Peyer's patch (tissue), 4 donors: ENCODE results near the gene FUS.
A peak's percentile ranks its signal among the peaks of the same experiment; 100 is the strongest.

Experiments
- POLR2A ChIP-seq, 2 donors: fragments of 450-650 bp; IDR thresholded peaks; one replicate each; pipeline ENCODE4 v1.5.1; 2017; ENCODE audit warnings: antibody characterized with exemption in 2 of 2, mild to moderate bottlenecking in 2 of 2, moderate library complexity in 2 of 2
- TF ChIP-seq, protein P1 (sequence below), 6 experiments: fragments of 450-650 bp in 4 of 6; fragments of 200-600 bp in 2 of 6; sonication (generic) in 1 of 6; IDR thresholded peaks; one replicate each; pipeline ENCODE4 v1.5.1; 2017 to 2019; ENCODE audit warnings: antibody characterized with exemption in 6 of 6, mild to moderate bottlenecking in 3 of 6, moderate library complexity in 1 of 6

- peak; percentile 9 to 68 for TF ChIP-seq POLR2A (IDR thresholded peaks at IDR 0.05)
- TF ChIP-seq, protein P1, sequence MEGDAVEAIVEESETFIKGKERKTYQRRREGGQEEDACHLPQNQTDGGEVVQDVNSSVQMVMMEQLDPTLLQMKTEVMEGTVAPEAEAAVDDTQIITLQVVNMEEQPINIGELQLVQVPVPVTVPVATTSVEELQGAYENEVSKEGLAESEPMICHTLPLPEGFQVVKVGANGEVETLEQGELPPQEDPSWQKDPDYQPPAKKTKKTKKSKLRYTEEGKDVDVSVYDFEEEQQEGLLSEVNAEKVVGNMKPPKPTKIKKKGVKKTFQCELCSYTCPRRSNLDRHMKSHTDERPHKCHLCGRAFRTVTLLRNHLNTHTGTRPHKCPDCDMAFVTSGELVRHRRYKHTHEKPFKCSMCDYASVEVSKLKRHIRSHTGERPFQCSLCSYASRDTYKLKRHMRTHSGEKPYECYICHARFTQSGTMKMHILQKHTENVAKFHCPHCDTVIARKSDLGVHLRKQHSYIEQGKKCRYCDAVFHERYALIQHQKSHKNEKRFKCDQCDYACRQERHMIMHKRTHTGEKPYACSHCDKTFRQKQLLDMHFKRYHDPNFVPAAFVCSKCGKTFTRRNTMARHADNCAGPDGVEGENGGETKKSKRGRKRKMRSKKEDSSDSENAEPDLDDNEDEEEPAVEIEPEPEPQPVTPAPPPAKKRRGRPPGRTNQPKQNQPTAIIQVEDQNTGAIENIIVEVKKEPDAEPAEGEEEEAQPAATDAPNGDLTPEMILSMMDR (IDR thresholded peaks at IDR 0.05), result peak in 1 of 6 experiments; percentile 2
Observed at GRCh38 chr16:31138621-31139578, 41.0 kb upstream of the FUS start.
